SIG-M5 treated with dmso at 0.1 percent for 504 hours (cell line): ENCODE data around the gene SDF4.

ENCODE experiments used
- DNase-seq: peaks from one replicate; lab custom pipeline; 2025; ENCODE audit not compliant: unreplicated experiment; lab: John Stamatoyannopoulos, UW

Gene SDF4

DNA sequence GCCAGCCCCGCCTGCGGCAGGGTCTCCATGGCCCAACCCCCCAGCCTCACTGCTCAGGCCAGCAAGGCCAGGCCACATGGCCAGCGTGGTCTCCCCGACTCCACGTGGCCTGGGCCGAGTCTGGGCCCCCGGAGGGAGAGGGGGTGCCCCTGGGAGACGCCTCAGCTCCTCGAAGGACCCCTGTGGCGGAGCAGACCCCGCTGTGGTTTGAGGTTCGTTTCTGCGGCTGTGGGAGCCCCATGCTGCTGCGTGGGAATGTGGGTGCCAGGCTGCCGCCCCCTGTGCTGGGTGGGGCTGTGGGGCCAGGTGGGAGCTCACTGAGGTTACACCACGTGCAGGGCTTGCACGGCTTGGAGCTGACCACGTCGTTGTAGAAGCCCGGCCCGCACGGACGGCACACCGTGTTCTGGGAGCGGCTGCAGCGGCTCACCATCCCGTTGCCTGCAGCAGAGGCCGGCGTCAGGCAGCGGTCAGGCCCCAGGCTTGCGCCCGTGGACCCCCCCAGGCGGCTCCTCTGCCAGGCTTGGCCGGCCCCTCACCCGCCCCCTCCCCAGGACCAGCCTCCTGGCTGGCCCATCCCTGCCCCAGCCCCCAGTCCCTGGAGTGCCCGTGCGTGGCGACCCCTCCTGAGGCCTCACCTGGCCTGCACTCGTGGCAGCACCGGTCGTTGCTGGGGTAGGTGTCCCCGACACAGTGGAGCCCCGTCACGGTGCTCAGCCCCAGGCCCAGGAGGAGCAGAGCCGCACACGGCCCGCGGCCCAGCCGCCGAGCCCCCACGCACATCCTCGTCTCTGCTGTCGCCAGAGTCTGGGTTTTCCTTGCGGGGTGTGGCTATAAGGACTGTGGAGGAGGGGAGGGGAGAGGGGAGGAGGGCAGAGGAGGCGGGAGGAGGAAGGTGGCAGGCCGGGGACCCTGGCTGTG lies 18.2 kb downstream of the SDF4 start, which contains the start of gene TNFRSF4:
TNFRSF4 (minus strand) TSS at position 809 of the 921 bp plus-strand sequence; CDS start at position 783, 26 bp downstream.
- no peak for DNase-seq

DNA sequence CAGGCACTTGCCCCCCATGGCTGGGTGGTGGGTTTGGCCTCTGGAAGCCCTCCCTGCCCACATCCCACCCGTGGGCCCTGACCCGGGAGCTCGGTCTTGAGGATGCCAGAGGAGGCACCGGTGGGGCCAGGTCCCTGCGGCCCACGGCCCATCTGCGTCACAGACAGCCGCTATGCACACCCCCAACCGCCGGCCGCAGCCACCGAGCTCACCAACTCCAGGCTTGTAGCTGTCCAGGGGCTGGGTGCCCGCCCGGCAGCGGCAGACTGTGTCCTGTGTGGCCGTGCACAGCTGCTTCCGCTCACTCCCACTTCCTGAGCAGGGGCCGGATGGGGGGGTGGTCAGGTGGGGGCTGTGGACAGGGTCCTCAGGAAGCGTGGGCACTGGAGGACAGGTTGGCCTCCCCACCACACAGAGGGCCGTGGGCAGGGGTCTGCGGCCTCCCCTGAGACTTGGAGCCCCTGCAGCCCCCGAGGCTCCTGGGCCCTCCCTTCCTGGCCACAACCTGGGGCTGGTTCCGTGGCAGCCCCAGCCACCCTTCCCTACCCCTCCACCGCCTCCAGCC lies 18.9 kb downstream of the SDF4 start:
- DNase-seq: no peak

DNA sequence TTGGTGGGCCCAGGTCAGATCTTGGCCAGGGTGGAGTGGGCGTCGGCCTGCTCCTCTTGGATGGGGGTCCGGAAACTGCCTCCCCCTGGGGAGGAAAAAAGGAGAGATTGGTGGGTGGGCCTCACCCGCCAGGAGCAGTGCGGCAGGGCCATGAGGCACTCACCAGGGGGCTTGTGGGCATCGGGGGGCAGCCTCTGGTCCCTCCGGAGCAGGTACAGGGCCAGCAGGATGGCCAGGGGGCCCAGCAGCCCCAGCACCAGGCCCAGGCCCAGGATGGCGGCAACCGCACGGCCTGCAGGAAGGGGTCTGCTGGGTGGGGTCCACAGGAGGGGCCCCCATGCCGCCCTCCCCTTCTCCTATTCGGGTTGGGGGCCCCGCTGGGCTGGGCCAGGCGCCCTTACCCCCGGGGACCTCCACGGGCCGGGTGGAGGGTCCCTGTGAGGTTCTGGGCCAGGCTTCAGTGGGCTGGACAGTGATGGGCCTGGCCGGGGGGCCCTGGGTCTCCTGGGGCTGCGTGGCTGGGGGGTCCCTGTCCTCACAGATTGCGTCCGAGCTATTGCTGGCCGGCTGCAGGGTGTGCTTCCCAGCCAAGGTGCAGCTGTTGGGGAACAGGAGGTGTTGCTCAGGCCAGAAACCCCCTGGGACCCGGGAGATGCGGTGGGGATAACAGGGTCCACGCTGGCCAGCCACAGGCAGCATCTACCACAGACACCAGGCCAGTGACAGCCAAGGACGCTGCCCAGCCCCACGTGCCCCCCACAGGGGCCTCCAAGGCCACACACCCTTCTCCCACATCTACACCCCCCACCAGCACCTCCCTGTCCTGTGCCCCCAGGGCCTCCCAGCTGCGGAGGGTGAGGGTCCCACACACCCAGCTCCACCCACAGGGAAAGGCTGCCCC lies 20.0 kb downstream of the SDF4 start:
- no peak for DNase-seq

DNA sequence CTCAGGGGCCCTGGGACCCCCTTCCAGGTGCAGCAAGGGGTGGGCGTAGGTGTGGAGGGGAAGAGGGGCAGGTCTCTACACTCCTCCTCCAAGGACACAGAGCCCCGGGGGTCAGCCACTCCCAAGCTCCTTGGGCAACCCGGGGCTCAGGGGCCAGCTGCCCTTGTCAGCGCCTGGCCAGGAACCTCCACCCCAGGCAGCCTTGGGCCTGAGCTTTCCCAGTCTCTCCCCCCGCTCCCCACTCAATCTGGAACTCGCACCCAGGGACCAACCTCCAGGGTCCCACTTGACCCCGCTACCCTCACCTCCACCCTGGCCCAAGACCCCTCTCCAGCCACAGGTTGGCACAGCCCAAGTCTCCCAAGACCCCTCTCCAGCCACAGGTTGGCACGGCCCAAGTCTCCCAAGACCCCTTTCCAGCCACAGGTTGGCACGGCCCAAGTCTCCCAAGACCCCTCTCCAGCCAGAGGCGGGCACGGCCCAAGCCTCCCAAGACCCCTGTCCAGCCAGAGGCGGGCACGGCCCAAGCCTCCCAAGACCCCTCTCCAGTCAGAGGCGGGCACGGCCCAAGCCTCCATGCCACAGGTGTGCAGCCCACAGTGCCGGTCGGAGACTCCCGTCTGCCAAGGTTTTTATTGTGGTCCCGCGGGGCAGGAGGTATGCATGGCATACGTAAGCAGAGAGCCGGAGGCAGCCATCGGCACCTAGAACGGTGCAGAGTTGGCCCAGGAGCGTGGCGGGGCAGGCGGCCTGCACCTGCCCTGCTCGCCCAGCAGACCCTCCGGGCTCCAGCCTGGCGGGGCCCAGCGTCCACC lies 20.9 kb downstream of the SDF4 start:
- no peak for DNase-seq

DNA sequence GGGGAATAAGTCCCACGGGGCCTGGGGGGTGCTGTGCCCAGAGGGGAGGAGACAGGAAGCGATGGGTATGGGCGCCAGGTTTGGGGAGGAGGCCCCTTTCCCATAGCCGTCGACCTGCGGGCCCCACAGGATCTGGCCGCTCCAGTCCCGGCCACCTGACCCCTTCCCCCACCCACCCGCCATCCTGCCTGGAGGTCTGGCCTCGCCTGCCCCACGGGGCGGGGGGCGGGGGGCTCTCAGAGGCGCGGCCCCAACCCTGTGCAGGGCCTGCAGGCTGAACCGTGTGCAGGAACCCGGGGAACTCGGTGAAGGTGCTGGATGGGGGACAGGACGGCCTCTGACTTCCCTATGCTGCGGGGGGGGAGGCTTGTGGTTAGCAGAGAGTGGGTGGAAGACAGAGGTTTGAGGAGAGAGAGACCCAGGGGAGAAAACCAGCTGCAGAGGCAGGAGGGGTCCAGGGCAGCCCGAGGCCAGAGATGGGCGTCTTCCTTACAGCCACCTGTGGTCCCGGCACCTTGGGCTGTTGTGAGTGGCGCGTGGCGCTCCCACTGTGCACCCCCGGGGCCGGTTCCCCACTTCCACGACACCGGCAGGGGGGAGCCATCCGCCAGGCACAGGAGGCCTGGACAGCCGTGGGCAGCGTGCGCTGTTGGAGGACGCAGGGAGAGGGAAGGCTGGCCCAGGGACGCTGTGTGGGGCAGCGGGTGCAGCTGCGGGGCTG lies 22.9 kb downstream of the SDF4 start:
- peak; percentile 14 for DNase-seq

DNA sequence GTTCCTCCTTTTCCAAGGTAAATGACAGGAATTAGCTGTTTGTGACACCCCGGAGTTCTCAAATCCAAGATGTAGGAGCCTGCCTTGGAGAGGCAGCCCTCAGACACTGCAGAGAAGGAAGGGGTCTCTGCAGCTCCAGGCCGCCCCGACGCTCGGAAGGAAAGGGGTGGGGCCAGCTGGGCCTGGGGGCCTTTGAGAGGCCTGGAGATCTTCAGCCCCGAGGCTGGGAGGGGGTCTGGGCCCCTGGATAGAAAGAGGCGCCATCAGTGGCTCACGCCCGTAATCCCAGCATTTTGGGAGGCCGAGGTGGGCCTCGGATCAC lies 24.3 kb downstream of the SDF4 start:
- no peak for DNase-seq

DNA sequence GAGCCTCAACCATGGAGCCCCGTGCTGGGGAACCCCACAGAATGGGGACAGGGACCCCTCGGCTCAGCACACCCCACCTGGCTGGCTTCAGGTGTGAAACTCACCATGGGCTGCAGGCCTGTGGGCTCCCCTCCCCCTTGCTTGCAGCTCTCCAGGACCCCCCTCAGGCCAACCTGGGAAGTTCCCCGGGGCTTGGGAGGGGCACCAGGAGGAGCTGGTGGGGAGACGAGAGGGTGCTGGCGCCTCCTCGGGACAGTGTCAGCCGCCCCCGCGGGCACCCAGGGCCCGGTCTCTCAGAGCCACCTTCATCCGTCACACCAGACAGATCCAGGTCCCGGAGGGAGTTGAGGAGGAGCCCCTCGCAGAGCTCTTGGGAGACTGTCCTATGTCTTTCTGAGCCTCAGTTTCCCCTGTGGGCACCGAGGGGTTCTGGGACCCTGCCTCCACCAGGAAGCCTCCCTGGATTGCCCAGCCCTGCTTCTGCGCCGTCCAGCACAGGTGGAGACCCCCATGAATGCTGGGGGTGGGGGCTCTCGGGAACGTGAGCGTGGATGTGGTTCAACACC lies 24.8 kb downstream of the SDF4 start:
- DNase-seq: no peak

DNA sequence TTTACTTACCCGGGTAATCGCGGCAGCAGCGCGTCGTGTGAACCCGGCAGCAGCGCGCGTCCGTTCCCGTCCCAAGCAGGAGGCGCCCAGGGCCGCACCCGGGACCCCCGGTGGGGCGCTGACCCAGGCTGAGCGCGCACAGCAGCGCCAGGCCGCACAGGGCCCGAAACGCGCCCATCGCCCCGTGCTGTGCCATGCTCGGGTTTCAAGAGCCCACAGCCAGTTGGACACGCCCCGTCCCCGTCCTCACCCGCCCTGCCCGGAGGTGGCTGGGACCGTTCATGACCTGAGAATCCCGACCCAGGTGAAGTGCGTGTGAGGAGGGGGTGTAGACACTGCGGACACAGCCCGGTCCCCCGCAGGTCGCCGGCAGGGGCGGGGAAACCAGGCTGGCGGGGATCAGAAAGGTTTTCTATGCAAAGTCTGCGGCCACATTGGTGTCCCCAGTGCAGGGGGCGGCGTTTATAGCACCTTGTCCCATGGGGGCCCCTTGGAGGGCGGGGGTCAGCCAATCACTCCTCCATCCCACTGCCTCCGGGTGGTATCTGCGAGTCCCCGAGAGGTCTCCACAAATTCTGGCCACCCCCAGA lies 25.3 kb downstream of the SDF4 start, which contains the start of gene TNFRSF18:
TNFRSF18 (minus strand) TSS at position 217 of the 590 bp plus-strand sequence; CDS start at position 196, 21 bp downstream.
- DNase-seq: no peak

DNA sequence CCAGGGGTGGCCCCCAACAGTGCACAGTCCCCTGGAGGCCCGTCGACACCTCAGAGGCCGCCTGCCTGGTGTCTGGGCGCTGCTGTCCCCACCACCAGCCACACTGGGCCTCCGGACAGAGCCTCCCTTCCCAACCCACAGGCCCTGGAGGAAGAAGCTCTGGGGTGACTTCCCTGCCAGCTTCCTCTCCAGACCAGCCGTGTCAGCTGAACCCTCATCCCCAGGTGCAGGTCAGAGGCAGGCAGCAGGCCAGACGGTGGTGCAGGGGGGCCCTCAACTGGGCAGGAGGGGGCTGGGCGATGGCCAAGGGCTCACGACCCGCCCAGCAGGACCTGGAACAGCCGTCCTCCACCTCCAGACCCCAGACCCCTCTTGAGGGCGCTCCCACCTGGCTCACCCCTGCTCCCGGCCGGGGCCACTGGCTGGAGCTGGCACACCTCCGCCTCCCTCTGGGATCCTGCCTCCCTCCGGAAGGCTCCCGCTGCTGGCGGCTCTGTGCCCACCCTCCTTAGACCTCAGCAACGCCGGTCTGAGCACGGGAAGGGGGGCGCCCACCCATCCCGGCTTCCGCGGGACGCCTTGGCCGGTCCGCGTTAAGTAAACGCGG lies 25.9 kb downstream of the SDF4 start:
- DNase-seq: no peak

DNA sequence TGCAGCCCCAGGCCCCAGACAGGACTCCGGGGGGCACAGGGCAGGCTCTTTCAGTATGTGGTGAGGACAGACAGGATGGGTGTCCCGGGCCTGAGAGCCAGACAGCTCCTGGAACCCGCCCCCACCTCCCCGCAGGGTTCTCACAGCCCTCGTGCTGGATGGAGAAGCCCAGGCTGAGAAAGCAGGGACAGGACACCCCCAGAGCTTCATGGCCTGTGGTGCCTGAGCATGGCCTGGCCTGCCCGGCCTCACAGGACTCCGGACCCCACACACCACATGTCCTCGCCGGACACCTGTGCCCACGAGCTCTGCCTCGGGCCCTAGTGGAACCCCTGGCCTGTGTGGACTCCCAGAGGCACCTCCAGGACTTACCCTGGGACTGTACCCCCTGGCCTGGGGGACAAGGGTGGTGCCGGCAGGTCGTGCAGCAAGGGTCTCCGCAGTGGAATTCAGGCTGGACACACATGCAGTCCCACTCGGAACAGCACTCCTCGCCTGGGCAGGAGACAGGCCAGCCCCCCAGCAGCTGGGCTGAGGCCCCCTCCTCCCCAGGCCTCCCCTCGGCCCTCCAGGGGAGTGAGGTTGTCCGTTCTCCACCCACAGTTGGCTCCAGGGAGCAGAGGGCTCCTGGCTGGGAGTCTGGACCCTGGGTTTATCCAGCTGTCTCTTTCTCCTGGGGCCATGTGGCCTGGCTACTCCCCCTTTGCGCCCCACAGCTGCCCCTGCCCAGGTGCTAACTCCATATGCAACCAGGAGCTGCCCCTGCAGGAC lies 26.6 kb downstream of the SDF4 start:
- no peak for DNase-seq

DNA sequence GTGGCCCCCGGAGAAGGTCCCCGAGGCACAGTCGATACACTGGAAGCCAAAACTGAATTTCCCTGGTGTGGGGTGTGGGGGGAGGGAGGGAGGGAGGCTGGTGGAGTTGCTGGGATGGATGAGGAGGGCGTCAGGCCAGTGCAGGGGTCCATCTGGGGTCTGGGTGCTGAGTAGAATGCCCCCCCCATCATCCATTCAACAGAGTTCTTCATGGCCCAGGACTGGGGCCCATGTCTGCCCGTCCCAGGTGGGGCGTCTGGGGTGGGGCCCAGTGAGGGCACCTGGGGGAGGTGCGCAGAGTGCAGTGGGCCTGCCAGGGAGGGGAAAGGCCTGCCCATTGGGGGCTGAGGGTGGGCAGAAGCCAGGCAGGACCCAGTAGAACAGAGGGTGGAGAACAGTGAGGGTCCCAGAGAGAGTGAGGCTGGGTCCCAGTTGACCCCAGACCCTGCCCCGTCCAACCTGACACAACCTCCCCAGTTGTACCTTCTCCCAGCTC lies 27.3 kb downstream of the SDF4 start:
- DNase-seq: no peak

DNA sequence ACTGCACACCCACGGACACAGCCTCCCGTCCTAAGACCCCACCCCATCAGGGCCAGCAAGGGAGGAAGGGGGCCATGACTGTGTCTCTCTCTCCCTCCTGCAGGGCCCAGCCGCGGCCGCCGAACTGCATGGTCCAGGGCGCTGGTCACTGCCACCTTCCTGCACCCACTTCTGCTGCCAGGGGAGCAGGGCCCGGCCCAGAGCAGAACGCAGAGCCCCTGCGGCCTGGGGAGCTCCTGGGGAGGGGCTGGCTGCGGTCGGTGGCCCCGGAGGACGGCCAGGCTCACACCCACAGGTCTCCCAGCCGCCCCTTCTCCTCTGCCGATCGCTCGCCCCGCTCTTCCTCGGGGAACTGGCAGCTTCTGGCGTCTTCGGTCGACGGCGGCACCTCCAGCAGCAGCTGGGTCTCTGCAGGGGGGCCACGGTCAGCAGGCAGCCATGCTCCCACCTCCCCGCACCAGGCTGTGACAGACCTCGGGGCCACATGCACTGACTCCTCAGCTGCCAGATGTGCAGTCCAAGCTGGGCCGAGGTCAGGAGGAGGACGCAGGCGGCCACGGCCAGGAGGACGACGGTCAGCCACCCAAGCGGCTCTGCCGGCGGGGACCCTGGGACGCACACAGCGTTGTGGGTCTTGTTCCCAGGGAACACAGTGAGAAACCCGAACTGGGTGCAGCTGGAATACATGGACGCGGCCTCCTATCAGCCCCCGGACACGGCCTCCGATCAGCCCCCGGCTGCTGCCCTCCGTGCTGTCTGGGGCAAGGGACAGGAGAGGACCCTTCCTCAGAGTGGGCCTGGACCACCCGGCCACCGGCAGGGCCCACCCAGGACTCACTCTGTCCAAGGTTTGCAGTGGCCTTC lies 28.0 kb downstream of the SDF4 start:
- no peak for DNase-seq

DNA sequence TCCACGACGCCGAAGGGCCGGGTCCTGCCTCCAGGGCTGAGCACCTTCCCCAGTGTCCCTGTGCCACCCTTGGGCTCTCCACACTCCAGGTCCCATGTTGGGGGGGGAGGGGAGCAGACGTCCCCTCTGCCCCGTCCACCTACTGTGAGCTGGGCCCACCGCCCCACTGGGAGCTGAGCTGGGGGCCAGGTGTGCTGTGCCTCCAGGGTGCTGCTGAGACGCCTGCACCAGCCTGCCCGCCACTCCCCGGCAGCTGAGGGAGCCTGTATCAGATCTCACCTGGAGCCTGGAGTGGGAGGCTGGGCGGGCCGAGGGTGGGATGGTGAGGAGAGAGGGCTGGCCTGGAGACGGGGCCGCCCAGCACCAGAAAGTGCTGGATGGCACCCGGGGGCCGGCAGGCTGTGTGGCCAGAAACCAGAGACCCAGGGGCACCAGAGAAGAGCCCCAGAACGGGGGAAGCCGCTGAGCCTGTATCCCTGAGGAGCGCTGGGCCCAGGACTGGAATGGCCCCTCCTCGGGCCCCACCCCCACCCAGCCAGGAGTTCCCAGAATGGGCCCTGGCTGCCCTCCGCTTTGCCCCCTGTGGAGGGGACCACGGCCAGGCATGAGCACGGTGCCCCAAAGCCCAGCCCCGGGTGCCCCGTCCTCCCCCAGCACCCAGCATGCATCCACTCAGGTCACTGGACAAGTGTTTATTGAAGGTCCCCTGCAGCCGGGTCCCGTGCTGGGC lies 28.8 kb downstream of the SDF4 start:
- no peak for DNase-seq

DNA sequence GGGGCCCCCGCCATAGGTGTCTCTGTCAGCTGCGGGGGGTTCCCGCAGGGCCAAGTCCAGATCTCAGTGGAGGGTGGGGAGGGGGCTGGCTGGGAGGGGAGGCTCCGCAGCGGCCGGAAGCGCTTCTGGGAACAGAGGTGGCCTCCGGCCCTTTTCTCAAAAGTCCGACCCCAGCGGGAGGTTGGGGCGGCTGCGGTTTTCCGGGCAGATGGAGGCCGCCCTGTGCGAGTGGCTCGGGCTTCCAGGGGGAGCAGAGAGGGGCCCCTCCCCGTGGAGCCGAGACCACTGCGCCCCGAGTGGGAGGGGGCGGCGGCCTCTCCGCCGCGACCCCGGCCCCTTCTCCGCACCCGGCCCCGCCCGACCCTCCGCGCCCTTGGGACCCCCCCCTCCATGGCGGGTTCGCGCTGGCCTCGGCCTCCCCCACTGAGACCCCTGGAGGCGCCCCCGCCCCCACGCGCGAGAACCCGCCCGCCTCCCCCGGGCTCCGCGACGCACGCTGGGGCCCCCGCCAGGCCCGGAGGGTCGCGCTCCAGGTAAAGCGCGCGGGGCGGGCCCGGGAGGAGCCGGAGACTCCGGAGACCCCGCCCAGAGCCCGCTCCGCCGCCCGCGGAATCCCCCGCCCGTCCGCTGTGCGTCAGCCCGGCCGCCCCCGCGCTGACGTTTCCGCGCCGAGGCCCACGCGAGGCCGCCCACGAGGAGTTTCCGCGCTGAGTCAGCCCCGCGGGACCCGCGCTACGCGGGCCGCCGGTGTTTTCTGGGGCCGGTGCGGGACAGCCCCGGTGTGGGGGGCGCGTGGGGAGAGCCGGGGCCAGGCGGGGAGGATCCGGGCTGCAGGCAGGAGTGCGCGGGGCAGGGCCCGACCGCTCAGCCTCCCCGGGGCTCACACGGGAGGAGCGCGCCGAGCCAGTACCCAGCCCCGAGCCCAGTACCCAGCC lies 30.7 kb downstream of the SDF4 start:
- no peak for DNase-seq
